Esophagus squamous epithelium (tissue), 5 donors: ENCODE results near the gene FRMD4A. TPM values are rescaled to one million over a fixed set of nuclear protein-coding genes. Genes with fewer than 3 reads are reported as not detected.

Experiments
- DNase-seq: peaks from one replicate; lab custom pipeline; 2025; lab: John Stamatoyannopoulos, UW
- H3K27ac ChIP-seq, 4 donors: fragments of 200-600 bp; sonication (generic); one replicate each; pipeline ENCODE4 v1.5.1; 2016 to 2019; ENCODE audit warnings: mild to moderate bottlenecking in 1 of 4
- H3K27me3 ChIP-seq, 4 donors: fragments of 200-600 bp; sonication (generic); 1 replicate in 3 of 4; 2 replicates in 1 of 4; pipeline versions ENCODE4 v1.5.1 to v1.6.0; 2017 to 2021; ENCODE audit warnings: antibody characterized with exemption in 1 of 4
- H3K36me3 ChIP-seq, 3 donors: fragments of 200-600 bp; sonication (generic); one replicate each; pipeline ENCODE4 v1.5.1; 2016 to 2019
- H3K4me1 ChIP-seq, 3 donors: fragments of 200-600 bp; sonication (generic); one replicate each; pipeline ENCODE4 v1.5.1; 2017 to 2019
- H3K4me3 ChIP-seq, 4 donors: fragments of 200-600 bp; sonication (generic); 1 replicate in 3 of 4; 2 replicates in 1 of 4; pipeline ENCODE4 v1.5.1; 2016 to 2019; ENCODE audit warnings: mild to moderate bottlenecking in 2 of 4, moderate library complexity in 1 of 4
- H3K9me3 ChIP-seq, 3 donors: fragments of 200-600 bp; sonication (generic); one replicate each; pipeline ENCODE4 v1.5.1; 2016 to 2019
- POLR2A ChIP-seq, 4 donors: fragments of 450-650 bp; IDR thresholded peaks; one replicate each; pipeline ENCODE4 v1.6.1; 2017; ENCODE audit warnings: antibody characterized with exemption in 4 of 4, mild to moderate bottlenecking in 4 of 4, moderate library complexity in 3 of 4
- WGBS, 2 donors: methylation state at CpG; one replicate each; pipeline ENCODE4 v1.1.5; 2018; 5-methylcytosine and 5-hydroxymethylcytosine counted together
- intact Hi-C: fragments of 100-400 bp; cut with DNase I; formaldehyde crosslinking; loops from one replicate; pipeline ENCODE4 v1.15.0; 2022
- total RNA-seq, 4 donors: library from RNA; depleted of rRNA; stranded (reverse); fragments of >200 nt; gene quantifications; one replicate each; pipeline ENCODE4 v1.1.0, GENCODE V29; 2016
- TF ChIP-seq, protein P1 (sequence below), 6 experiments: fragments of 450-650 bp in 4 of 6; fragments of 200-600 bp in 2 of 6; sonication (generic) in 2 of 6; IDR thresholded peaks; one replicate each; pipeline ENCODE4 v1.5.1; 2016 to 2019; ENCODE audit warnings: antibody characterized with exemption in 6 of 6, mild to moderate bottlenecking in 4 of 6, moderate library complexity in 4 of 6
- donor health status: DM: yes; HTN: yes; CAD: no.

Gene FRMD4A
- total RNA-seq, 4 donors from 2014 or later = 7.3 to 15.3 (median 8.6) TPM

DNA sequence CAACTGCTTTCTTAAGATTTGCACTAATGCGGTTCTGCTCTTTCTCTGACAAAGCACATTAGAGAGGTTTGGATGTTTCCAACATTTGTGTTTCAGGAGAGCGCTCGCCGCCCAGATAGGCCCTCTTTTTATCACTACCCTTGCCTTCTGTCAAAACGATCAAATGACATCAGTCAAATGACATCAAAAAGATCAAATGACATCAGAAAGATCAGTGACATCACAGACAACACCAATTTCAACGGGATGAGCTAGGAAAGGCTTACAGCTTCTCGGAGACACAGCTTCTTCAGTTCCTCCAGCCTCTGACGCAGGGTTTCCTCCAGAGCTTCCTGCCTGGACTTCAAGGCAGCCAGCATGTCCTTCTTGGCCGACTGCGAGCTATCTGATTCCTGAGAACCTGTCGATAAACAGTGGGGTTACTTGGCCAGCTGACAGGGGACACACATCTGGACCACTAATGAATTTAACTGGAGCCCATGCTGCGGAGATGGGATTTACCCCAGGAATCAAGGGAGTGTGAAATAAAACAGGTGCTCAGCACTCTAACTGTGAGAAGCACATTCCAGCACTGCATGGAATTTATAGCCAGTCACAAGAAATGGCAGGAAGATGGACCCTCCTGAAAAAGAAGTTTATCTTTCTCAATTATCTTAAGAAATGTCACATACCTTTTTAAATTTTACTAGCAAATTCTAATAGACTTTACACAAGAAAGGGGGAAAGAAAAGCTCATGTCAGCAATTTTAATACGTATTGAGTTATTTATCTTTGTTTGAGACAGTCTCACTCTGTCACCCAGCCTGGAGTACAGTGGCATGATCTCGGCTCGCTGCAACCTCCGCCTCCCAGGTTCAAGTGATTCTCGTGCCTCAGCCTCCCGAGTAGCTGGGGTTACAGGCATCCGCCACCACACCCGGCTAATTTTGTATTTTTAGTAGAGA, 655.8 kb downstream of the FRMD4A start:
- H3K27me3 ChIP-seq = no peaks in the 10 kb centered on the region
- no peak overlapping the region for H3K27ac ChIP-seq
- TF ChIP-seq, protein P1, sequence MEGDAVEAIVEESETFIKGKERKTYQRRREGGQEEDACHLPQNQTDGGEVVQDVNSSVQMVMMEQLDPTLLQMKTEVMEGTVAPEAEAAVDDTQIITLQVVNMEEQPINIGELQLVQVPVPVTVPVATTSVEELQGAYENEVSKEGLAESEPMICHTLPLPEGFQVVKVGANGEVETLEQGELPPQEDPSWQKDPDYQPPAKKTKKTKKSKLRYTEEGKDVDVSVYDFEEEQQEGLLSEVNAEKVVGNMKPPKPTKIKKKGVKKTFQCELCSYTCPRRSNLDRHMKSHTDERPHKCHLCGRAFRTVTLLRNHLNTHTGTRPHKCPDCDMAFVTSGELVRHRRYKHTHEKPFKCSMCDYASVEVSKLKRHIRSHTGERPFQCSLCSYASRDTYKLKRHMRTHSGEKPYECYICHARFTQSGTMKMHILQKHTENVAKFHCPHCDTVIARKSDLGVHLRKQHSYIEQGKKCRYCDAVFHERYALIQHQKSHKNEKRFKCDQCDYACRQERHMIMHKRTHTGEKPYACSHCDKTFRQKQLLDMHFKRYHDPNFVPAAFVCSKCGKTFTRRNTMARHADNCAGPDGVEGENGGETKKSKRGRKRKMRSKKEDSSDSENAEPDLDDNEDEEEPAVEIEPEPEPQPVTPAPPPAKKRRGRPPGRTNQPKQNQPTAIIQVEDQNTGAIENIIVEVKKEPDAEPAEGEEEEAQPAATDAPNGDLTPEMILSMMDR (IDR thresholded peaks at IDR 0.05) = no peak
- no peak for TF ChIP-seq POLR2A (IDR thresholded peaks at IDR 0.05)
- 85 to 90% methylated on average over 19 of the region's 20 CpGs for WGBS, 2 donors
- H3K4me1 ChIP-seq = peaks cover 4 to 30% (median 5%) of the 10 kb centered on the region in 3 donors
- DNase-seq = no peak
- peaks cover 0 to 55% (median 4%) of the 10 kb centered on the region in 3 donors for H3K36me3 ChIP-seq
- H3K9me3 ChIP-seq = no peaks in the 10 kb centered on the region
- no peak overlapping the region for H3K4me3 ChIP-seq
- intact Hi-C loops = no loop called here

DNA sequence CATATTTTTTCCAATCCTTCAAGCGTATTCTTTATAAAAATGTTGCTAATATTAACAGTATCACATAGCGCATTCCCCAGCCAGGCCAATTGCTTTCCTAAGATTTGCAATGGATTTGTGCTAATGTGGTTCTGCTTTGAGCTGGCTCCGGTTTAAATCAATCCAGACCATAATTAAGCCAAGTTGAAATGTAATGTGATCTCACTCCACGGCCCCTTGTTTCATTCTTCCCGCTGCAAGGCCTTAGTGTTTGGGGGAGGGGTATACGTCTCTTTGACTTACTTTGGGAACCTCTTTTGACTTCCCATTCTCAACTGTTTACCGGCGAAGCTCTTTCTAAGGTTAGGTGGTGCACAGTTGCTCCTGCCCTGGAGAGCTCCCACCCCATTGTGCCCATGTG, 657.6 kb downstream of the FRMD4A start:
- TF ChIP-seq, protein P1 (IDR thresholded peaks at IDR 0.05) = no peak
- no peak for TF ChIP-seq POLR2A (IDR thresholded peaks at IDR 0.05)
- no peak for DNase-seq
- H3K4me3 ChIP-seq = no peak overlapping the region
- H3K27me3 ChIP-seq = no peaks in the 10 kb centered on the region
- intact Hi-C loops = no loop called here
- peaks cover 4 to 35% (median 6%) of the 10 kb centered on the region in 3 donors for H3K4me1 ChIP-seq
- H3K27ac ChIP-seq = no peak overlapping the region
- H3K36me3 ChIP-seq = peaks cover 0 to 71% (median 4%) of the 10 kb centered on the region in 3 donors
- no peaks in the 10 kb centered on the region for H3K9me3 ChIP-seq
- 76 to 79% methylated on average over 8 of the region's 8 CpGs for WGBS, 2 donors

DNA sequence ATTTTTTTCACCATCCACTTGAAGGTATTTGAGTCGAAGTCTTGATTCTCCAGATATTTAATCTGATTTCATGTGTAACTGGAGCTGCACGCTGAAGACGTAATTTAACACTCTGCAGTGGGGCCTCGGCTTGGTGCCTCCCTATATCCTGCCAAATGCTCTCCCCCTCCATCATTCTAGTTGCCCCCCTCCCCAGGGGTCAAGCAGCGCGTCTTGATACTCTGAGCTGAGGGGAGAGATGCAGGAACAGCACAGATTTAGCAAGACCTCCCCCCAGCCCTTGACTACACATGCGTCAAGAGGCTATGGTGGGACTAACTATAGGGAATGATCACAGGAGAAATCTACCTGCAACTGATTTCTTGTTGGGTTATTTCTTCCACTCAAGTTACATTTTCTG, 658.2 kb downstream of the FRMD4A start:
- H3K27me3 ChIP-seq = no peaks in the 10 kb centered on the region
- TF ChIP-seq, protein P1 (IDR thresholded peaks at IDR 0.05) = no peak
- no peak for TF ChIP-seq POLR2A (IDR thresholded peaks at IDR 0.05)
- DNase-seq = no peak
- 72 to 86% methylated on average over 7 of the region's 7 CpGs for WGBS, 2 donors
- intact Hi-C loops = no loop called here
- H3K9me3 ChIP-seq = no peaks in the 10 kb centered on the region
- H3K4me1 ChIP-seq = peaks cover 4 to 35% (median 6%) of the 10 kb centered on the region in 3 donors
- no peak overlapping the region for H3K27ac ChIP-seq
- H3K36me3 ChIP-seq = peaks cover 0 to 75% (median 4%) of the 10 kb centered on the region in 3 donors
- no peak overlapping the region for H3K4me3 ChIP-seq

DNA sequence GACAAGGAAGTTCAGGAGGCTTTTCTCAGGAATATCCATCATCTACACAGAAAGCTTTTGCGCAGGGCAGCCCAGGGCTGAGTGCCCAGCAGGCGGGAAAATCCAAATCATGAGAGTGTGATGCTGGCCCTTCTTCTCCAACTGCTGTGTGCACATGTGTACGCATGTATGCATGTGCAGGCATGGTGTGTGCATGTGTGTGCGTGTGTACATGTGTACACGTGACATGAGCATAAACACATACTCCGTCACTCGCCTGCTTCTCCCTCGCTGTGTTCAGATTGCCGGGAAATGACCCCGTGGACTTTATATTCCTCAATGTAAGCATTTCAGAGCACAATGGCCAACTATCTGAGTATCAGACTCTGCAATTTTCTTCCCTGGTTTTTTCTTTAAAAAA, 658.8 kb downstream of the FRMD4A start:
- Histone ChIP-seq H3K4me3 (no peak overlapping the region), H3K27me3 (no peaks in the 10 kb centered on the region), H3K36me3 (peaks cover 0 to 76% (median 4%) of the 10 kb centered on the region in 3 donors), H3K9me3 (no peaks in the 10 kb centered on the region), H3K4me1 (peaks cover 4 to 35% (median 6%) of the 10 kb centered on the region in 3 donors), H3K27ac (no peak overlapping the region)
- TF ChIP-seq, protein P1 (IDR thresholded peaks at IDR 0.05) = no peak
- TF ChIP-seq POLR2A (IDR thresholded peaks at IDR 0.05) = no peak
- 91 to 93% methylated on average over 10 of the region's 10 CpGs for WGBS, 2 donors
- DNase-seq = no peak
- intact Hi-C loops = no loop called here

DNA sequence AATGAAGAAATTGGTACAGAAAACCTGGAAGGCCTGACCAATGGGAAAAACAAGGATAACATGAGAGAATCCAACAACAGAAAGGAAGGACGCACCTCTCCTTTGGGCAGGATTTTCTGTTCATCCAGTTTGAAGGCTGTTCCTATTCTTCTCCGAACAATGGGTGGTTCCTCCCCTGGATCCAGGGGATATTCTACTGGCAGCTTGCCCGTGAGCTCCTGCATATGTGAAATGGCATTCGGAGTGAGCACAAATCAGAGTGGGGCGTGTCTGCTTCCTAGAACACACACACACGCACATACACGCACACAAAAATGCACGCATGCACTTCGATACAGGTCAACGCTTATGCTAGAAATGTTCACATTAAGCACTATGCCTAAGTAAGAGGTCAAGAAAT, 660.4 kb downstream of the FRMD4A start:
- H3K4me3 ChIP-seq = no peak overlapping the region
- intact Hi-C loops = no loop called here
- H3K9me3 ChIP-seq = no peaks in the 10 kb centered on the region
- H3K36me3 ChIP-seq = peaks cover 4 to 87% (median 12%) of the 10 kb centered on the region in 3 donors
- no peak for DNase-seq
- peaks cover 4 to 35% (median 6%) of the 10 kb centered on the region in 3 donors for H3K4me1 ChIP-seq
- H3K27me3 ChIP-seq = no peaks in the 10 kb centered on the region
- H3K27ac ChIP-seq = peak overlapping the region in 2 of 4 donors; percentile 1 to 61
- TF ChIP-seq, protein P1 (IDR thresholded peaks at IDR 0.05) = no peak
- 70 to 71% methylated on average over 10 of the region's 10 CpGs for WGBS, 2 donors
